HG03139 (cell line): ENCODE results near the gene BMAL2.

Experiments
- ATAC-seq: cut with Tn5 transposase; IDR thresholded peaks from one replicate; pipeline ENCODE4 v1.9.1; 2021; ENCODE audit not compliant: unreplicated experiment

The BMAL2 gene, protein sequence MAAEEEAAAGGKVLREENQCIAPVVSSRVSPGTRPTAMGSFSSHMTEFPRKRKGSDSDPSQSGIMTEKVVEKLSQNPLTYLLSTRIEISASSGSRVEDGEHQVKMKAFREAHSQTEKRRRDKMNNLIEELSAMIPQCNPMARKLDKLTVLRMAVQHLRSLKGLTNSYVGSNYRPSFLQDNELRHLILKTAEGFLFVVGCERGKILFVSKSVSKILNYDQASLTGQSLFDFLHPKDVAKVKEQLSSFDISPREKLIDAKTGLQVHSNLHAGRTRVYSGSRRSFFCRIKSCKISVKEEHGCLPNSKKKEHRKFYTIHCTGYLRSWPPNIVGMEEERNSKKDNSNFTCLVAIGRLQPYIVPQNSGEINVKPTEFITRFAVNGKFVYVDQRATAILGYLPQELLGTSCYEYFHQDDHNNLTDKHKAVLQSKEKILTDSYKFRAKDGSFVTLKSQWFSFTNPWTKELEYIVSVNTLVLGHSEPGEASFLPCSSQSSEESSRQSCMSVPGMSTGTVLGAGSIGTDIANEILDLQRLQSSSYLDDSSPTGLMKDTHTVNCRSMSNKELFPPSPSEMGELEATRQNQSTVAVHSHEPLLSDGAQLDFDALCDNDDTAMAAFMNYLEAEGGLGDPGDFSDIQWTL

DNA sequence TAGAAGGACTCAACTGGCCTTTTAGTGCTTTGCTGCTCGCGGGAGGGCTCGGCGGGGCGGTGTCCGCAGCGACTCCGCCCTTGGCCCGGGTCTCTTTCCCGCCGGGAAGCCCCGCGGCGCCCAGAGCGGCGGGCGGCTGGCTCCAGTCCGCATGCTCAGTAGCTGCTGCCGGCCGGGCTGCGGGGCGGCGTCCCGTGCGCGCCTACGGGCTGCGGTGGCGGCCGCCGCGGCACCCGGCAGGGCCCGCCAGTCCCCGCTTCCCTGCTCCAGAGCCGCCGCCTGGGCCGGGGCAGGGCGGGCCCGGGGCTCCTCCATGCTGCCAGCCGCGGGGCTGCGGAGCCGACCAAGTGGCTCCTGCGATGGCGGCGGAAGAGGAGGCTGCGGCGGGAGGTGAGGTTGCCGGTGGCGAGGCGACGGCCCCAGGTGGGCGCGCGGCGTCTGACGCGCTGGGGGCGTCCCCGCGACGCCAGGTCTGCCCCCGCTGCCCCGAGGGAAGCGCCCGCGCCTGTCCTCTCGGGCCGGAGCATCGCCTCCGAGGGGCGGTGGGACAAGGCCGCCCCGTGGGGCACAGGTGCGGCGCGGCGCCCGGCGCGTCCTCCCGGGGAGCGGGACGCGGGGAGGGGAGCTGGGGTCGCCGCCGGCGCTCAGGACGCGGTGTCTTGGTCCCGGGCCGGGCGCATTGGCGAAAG, at the start of gene BMAL2:
Gene BMAL2 (plus strand): TSS at position 123 of the 689 bp plus-strand sequence. CDS start 237 bp downstream, at position 360.
- ATAC-seq: peak; percentile 30

DNA sequence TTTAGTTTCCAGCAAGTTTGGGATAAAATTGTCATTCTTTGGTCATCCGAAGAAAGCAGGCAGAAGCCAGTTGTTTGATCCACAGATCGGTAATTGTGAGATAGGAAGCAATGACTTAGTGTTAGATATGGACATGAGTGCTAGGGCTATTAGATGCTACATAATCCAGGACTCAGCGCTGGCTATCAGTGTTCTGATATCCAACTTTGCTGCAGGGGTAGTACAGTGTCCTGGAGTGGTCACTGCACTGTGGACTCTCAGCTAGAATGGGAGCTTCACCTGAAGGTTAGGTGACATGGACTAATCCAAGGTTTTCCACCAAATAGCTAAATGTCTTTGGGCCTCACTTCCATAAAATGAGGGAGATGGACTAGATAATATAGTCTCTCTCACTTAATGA, 48.6 kb upstream of the BMAL2 start:
- ATAC-seq: no peak

DNA sequence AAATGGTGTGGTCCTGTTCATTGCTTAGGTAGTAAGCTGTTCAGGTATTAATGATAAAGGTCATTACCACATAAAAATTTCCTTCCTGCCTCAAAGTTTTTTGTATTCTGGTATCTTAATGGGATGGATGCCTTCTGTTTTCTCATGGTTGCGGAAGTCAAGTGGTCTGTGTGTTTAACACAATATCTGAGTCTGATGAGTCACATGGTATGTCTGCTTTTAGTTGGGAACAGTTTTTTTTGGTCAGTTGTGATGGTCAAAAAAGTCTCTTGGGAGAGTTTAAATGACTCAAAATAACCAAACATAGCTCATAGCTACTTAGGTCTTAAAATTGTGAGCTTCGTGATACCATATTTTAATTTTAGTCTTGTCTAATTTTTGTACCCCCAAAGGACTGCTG, 47.9 kb upstream of the BMAL2 start:
- no peak for ATAC-seq

DNA sequence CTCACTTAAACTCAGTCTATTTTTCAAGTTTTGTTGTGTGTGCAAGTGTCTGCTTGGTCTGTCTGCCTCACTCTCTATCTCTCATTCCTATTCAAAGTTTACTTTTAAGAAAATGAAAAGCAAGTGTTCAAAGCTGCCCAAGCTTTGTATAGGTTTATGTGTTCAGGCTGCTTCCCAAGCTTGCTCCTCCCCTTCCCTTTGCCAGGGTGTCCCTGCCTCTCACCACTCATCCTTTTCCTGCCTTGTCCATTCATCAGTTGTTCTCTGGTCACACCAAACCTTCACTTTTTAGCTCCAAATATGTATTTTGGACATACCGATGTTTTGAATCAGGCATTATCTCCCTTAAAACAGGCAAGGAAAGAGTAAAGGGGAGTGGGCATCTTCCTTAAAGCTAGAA, 47.2 kb upstream of the BMAL2 start:
- ATAC-seq: no peak

DNA sequence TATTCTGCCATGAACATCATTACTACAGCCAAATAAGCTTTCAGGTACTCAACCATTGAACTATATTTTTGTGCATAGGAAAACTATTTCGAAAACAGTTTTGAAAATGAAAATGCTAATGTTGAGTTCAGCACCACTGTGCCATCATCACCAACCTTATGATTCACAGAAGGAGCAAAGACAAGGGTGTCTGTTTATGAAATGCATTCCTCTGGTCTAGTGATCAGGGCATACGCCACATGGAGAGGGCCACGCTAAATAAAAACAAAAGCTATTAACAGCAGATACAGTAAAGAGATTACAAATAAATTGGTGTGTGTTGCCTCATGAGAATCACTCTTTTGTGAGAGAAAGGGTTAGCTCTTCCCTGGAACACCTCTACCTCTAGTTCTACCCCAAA, 43.2 kb upstream of the BMAL2 start:
- no peak for ATAC-seq

DNA sequence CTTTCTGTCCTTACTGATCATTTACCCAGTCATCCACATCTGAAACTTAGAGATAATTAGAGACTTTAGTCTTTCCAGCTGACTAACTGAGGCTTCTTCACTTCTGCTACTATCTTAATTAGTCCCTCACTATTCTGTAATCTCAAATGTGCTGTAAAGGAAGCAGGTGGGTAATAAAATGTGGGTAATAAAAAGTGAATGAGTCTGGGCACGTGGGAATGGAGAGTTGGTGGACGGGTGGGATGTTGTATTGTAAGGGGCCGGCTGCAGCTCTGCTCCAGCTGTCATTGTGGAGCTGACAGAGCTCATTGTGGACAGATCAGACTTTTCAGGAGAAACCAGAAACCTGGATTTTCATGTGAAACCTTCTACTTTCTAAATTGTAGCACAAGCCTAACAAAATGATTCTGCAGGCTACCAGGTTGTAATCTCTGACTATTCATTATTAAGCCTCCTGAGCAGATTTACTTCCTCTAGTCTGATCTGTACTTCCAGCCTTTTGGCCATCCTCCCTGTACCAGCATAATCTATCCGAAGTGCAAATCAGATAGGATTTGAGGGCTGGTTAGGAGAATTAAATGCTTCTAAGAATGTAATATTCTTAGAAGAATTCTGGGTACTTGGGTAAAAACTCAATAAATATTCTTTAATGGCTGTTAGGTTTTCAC, 42.0 kb upstream of the BMAL2 start:
- no peak for ATAC-seq

DNA sequence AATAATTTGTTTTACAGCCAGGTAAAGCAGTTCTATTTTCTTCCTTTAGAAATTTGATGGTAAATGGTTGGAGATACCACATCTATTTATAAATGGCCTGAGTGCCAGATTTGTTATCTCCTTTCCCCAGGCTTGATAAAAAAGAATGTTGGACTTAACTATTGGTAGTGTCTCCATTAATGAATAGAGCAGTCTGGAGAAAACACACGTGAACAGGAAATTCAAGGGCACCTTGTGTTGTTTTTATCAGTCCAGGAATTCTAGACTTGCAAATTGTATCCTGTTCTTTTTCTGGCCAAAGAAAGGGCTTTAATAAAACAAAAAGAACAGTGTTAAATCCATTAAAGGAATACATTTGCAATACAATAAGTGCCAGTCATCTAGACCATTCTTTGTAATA, 40.8 kb upstream of the BMAL2 start:
- ATAC-seq: no peak

DNA sequence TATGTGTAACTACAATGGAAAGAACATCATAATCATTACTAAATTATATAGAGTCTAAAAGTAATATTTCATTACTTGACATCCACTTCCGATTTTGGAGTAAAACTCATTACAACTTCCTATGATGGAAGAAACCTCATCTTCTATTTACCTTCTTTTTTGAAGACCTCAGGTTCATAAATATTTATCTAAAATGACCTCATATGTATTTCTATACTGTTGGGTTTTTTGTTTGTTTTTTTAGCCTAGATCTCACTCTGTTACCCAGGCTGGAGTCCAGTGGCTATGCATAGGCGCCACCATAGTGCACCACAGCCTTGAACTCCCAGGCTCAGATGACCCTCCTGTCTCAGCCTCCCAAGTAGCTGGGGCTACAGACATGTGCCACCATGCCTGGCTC, 39.9 kb upstream of the BMAL2 start:
- ATAC-seq: no peak

DNA sequence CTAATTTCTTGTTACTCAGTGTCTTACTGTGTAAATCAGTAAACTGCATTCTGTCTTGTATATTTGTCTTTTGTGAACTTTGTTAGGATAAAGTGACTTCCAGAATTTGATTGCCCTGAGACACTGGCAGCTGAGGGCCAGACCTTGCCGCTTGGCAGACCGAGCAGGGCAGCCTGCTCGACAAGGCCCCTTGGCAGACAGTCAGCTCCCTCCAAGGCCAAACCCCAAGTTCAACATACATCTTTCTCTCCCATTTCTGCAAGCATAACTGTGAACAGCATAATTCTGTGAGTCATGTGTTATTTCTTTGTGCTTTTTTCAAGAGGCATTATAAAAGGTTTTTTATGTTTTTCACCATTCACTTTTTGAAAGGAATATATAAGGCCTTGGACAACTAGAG, 39.2 kb upstream of the BMAL2 start:
- no peak for ATAC-seq

DNA sequence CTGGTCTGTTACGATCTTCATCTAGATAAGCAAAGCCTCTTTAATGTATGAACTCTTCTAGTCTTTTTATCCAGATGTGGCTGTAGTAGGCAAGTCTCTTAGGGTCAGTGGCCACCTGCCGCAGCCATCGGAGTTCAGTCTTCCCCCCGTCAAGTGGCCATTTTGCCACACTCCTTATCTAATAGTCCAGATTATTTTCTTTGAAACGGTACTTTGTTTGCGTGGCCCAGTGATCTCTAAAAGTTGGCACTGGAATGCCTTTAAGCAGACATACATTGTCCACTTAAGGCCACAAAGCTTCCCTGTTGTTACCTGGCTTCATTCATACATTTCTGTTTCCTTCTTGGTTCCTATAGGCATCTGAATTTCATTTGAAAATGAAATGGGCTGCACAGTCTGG, 36.0 kb upstream of the BMAL2 start:
- ATAC-seq: no peak

DNA sequence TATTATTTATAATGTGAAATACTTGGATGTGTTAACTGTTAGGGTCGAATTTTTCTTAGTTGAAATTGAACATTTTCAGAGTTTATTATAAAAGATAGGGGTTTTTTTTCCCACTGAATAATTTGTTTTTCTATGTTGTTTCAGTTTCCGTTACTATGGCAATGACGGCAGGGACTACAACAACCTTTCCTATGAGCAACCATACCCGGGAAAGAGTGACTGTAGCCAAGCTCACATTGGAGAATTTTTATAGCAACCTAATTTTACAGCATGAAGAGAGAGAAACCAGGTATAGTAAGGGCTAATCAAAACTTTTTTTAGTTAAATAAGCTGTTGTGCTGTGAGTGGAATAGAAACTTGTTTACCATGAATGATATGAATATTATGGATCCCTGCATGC, 35.1 kb upstream of the BMAL2 start:
- no peak for ATAC-seq

DNA sequence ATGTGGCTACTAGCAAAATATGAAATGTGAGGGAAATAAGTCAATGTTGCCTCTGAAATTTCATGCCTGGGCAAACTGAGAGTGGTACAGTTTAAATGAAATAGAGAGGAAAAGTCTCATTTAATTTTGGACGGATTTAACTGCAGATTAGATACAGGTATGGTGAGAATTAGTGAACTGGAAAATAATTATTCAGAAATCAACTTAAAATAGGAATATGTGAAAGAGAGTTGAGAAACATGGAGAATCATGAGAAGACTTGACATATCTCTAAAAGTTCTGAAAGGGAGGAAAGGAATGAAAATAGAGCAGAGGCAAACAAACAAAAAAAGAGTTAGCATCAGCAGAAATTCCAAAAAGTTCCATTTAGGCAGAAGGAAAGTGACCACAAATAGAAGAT, 33.5 kb upstream of the BMAL2 start:
- ATAC-seq: no peak

DNA sequence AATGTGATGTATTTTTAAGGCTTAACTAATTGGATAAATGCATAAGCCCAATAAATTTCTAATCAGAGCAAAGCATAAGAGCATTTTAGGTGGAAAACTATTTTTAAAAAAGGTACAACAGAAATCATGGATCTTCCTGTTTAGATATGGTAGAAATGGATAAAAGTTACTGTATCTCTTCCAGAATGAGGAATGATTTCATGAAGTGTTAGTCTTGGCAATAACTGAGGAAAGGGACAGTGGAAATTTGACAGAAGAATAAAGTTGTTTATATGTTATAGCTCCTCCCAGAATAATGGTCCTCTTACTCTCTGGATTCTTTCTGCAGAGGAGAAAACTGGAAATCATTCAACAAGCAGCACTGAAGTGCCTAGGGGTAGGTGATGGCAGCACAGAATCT, 32.4 kb upstream of the BMAL2 start:
- no peak for ATAC-seq

DNA sequence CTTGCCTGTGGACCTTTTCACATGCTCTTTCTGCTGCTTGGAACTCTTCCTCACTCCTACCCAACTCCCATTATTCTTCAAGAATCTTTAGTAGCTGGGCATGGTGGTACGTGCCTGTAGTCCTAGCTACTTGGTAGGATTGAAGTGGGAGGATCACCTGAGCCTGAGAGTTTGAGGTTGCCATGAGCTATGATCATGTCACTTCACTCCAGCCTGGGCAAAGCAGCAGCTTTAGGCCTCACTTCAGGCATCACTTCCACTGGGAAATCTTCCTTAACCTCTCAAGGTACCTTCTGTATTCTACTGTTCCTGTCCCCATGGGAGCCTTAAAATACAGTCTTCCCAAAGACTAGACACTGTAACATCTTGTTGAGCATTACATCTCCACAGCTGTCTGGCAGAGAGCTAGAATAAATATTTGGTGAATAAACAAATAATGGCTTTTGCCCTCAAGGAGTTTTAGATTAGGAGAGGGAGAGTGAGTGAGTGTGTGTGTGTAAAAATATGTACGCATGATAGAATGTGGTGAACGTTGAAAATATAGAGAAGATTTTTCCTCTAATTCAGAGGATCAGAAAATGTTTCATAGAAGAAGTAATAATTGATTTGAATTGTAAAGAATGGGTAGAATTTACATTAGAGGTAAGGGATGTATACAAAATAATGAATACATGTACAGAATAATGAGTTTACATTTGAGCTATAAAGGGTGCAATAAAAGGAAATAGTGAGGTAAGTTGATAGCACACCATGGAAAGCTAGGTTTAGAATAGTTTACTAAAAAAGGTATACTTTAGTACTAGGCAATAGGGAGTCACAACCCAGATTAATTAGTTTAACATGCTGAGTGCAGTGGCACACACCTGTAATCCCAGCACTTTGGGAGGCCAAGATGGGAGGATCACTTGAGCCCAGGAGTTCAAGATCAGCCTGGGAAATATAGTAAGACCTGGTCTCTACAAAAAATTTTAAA, 29.2 kb upstream of the BMAL2 start:
- ATAC-seq: no peak

DNA sequence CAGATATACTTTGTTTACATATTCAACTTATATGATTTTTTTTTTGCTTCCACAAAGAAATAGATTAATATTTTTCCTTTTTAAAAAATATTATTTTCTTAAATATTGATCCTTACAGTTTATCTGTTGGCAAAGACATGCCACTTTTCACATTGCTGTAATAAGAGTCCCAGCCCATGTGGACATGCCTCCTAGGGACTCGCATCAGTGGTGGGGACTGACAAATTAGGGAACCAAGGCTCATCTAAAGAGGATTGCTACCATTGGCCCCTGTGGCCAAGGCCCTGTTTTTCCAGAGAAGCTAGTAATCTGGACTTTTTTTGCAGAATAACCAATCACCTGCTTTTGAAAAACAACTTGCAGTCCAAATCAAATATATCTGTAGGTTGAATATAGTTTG, 27.8 kb upstream of the BMAL2 start:
- no peak for ATAC-seq

DNA sequence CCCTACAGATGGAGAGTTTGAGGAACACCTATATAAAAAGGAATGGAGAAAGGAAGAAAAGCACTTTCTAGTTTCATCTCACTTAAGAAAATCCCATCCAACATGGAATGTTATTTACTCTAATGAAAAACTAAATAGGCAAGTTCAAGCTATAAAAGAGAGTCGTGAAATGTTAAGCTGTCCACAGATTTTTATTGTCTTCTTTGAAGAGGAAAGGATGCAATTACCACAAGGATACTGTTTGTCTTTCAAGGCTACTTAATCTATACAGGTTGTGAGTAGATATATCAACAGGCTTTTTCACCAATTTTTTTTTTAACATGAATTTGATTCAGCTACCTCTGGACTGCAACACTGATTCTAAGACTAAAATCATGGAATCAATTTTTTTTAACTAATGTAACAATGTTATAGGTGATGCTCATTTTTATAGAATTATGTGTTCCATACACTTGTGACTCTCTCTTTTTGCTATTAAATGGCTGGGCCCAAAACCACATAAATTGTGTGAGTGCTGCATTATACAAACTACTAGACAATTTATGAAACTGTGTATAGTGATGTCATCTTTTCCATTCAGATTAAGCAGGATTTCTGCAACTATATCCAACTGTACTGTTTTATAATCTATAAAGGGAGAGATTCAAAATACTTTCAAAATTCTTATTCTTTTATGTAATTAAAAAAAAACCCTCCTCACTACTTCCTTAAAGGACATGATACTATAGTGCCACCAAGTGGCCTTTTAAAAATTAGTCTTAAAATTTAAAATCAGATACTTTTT, 26.8 kb upstream of the BMAL2 start:
- ATAC-seq: no peak

DNA sequence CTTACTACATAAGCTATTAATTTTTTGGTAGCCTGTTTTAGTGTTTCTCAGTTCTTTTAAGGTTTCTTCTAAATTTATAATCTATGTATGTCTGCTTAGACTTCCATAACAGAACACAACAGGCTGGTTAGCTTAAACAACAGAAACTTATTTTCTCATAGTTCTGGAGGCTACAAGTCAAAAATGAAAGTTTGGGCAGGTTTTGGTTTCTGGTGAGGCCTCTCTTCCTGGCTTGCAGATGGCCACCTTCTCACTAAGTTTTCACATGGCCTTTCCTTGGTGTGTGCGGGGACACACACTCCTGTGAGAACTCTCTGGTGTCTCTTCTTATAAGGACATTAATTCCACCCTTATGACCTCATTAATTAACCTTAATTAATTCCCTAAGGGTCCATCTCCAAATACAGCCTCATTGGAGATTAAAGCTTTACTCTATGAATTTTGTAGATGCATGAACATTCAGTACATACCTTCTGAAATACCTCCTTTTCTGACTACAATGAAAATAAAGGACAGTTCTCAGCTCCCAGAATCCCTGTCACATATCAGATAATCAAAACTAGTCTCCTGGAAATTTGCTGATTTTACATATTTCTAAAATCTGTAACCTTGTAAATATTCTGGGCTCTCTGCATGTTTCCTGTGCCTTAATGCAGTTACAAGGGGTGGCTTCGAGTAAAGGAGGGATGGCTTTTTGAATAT, 23.2 kb upstream of the BMAL2 start:
- ATAC-seq: no peak

DNA sequence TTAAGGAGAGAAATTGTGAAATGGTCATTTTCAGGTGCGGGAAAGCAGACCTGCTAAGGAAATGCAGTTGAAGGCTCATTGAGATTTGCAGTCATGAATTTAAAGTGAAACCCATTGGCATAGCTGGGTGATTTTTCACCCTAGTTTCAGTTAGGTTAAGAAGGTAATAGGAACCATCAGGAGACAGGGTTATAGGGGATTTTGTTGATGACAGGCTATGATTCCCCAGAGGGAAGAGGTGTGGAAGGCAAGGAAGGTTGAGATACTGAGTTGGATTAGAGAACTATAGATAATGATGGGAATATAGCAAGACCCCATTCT, 22.7 kb upstream of the BMAL2 start:
- ATAC-seq: no peak

DNA sequence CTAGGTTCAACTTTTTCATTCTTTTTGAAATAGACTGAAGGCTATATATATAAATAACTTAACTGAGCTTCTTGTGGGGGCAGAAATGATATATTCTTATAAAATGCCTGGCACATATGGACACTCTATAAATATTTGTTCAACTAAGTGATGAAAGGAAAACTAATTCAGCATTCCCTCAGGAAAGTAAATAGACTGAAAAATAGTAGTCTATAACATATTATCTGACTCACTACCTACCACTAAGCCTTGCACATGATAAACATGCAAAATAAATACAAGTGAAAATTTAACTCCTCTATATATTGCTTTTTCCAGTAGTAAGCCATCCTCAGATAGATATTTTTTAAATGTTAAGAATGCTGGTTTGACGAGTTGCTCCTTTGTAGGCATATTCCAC, 15.7 kb upstream of the BMAL2 start:
- ATAC-seq: no peak
